Measurements from ENCODE around the gene CCDC149. TPM values are rescaled to one million over a fixed set of nuclear protein-coding genes. Genes with fewer than 3 reads are reported as not detected.

The CCDC149 gene
- total RNA-seq, 1 donor from 2014 or later: 10.2 TPM

GRCh38 chr4:24775750-24776149 lies 137.1 kb downstream of the CCDC149 start:
- Histone ChIP-seq H3K27ac (ENCODE audit: low read depth, low read length) (no peak overlapping the region), H3K36me3 (ENCODE audit: insufficient read depth, low read length) (no peaks in the 10 kb centered on the region), H3K4me1 (ENCODE audit: insufficient read depth, low read length) (peaks cover 19% of the 10 kb centered on the region), H3K4me3 (ENCODE audit: insufficient read depth, low read depth, low read length) (no peak overlapping the region), H4K20me1 (ENCODE audit: insufficient read depth, low read length) (no peaks in the 10 kb centered on the region), H2AFZ (ENCODE audit: low read depth, low read length) (no peak overlapping the region), H3K4me2 (ENCODE audit: low read length) (no peak overlapping the region), H3K9ac (ENCODE audit: low read length) (no peak overlapping the region), H3K27me3 (ENCODE audit: insufficient read depth, low read length) (no peaks in the 10 kb centered on the region), H3K9me3 (ENCODE audit: insufficient read depth, low read depth, low read length) (no peaks in the 10 kb centered on the region), H3K79me2 (ENCODE audit: insufficient read depth, low read length) (no peaks in the 10 kb centered on the region)
- no peak overlapping the region for H3K27ac Mint-ChIP-seq (ENCODE audit: unreplicated experiment)
- peaks cover 5% of the 10 kb centered on the region for H3K4me1 Mint-ChIP-seq (ENCODE audit: low read depth, unreplicated experiment)
- no peaks in the 10 kb centered on the region for H3K36me3 Mint-ChIP-seq (ENCODE audit: low read depth, unreplicated experiment)
- no peak for TF ChIP-seq CTCF (IDR thresholded peaks at IDR 0.05; ENCODE audit: insufficient read depth, low read depth, low read length)
- no peak for TF ChIP-seq EZH2 (IDR thresholded peaks at IDR 0.05; ENCODE audit: insufficient read depth, low read length)
- H3K4me3 Mint-ChIP-seq (ENCODE audit: unreplicated experiment): no peak overlapping the region
- DNase-seq (ENCODE audit: low read depth) (no peak), FAIRE-seq (no peak)
- peaks cover 4% of the 10 kb centered on the region for H3K9me3 Mint-ChIP-seq (ENCODE audit: unreplicated experiment)
- H3K27me3 Mint-ChIP-seq (ENCODE audit: low read depth, unreplicated experiment): no peaks in the 10 kb centered on the region

DNA sequence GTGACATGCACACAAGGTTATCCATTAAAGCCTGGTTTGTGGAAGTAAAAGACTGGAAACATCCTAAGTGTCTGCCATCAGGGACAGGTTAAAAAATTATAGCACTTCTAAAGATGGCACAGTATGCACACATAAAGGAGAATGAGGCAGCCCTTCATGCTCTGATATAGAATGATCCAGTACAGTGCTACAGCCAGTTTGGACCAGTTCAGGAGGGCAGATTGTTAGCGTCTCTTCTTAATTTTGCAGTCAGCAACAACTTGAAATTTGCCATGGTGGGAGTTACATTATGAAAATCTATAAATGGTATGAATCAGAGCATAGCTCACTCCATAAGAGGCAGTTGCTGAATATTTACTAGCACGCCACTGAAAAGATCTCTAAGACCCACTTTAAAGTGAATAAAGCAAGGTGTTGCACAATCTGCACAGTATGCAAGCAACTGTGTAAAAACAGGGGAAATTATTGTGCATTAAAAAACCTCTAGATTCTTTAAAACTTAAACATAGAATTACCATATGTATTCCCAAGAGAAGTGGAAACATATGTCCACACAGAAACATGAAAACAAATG lies 137.7 kb downstream of the CCDC149 start:
- no peaks in the 10 kb centered on the region for H3K36me3 Mint-ChIP-seq (ENCODE audit: low read depth, unreplicated experiment)

More for the DNA sequence above, 137.7 kb downstream of the CCDC149 start:
- Histone ChIP-seq H3K27me3 (ENCODE audit: insufficient read depth, low read length) (no peaks in the 10 kb centered on the region), H3K36me3 (ENCODE audit: insufficient read depth, low read length) (no peaks in the 10 kb centered on the region), H4K20me1 (ENCODE audit: insufficient read depth, low read length) (no peaks in the 10 kb centered on the region), H3K9me3 (ENCODE audit: insufficient read depth, low read depth, low read length) (no peaks in the 10 kb centered on the region), H3K4me2 (ENCODE audit: low read length) (no peak overlapping the region), H2AFZ (ENCODE audit: low read depth, low read length) (no peak overlapping the region), H3K79me2 (ENCODE audit: insufficient read depth, low read length) (no peaks in the 10 kb centered on the region), H3K9ac (ENCODE audit: low read length) (no peak overlapping the region), H3K4me3 (ENCODE audit: insufficient read depth, low read depth, low read length) (no peak overlapping the region), H3K4me1 (ENCODE audit: insufficient read depth, low read length) (peaks cover 25% of the 10 kb centered on the region), H3K27ac (ENCODE audit: low read depth, low read length) (no peak overlapping the region)
- TF ChIP-seq EZH2 (IDR thresholded peaks at IDR 0.05; ENCODE audit: insufficient read depth, low read length) (no peak), CTCF (IDR thresholded peaks at IDR 0.05; ENCODE audit: insufficient read depth, low read depth, low read length) (no peak)
- Mint-ChIP-seq H3K4me1 (ENCODE audit: low read depth, unreplicated experiment) (peaks cover 12% of the 10 kb centered on the region), H3K27ac (ENCODE audit: unreplicated experiment) (no peak overlapping the region), H3K27me3 (ENCODE audit: low read depth, unreplicated experiment) (no peaks in the 10 kb centered on the region), H3K9me3 (ENCODE audit: unreplicated experiment) (peaks cover 4% of the 10 kb centered on the region), H3K4me3 (ENCODE audit: unreplicated experiment) (no peak overlapping the region)
- no peak for DNase-seq (ENCODE audit: low read depth)
- peak; percentile 9 for FAIRE-seq

Measured in astrocyte (in vitro differentiated cells and primary cell).